Transverse colon (tissue), 4 donors: Measurements from ENCODE around the gene KRTAP3-3.

Experiments
- CTCF ChIP-seq, 5 experiments: fragments of 200-600 bp in 3 of 5; fragments of 450-650 bp in 2 of 5; sonication (generic) in 3 of 5; IDR thresholded peaks; 1 replicate in 2 of 5; 2 replicates in 3 of 5; pipeline ENCODE4 v1.5.1; 2016 to 2017; ENCODE audit warnings: antibody characterized with exemption in 5 of 5, inconsistent platforms in 3 of 5, mild to moderate bottlenecking in 2 of 5, moderate library complexity in 1 of 5
- EP300 ChIP-seq: sonication (generic); formaldehyde crosslinking; IDR thresholded peaks from one replicate; pipeline ENCODE4 v1.6.1; 2017; ENCODE audit warnings: antibody characterized with exemption, low read depth
- POLR2A ChIP-seq: fragments of 450-650 bp; IDR thresholded peaks from one replicate; pipeline ENCODE4 v1.6.1; 2016; ENCODE audit warnings: antibody characterized with exemption, mild to moderate bottlenecking, moderate library complexity
- POLR2AphosphoS5 ChIP-seq, 3 donors: sonication (generic); formaldehyde crosslinking; IDR thresholded peaks; one replicate each; pipeline ENCODE4 v1.6.1; 2016; ENCODE audit warnings: antibody characterized with exemption in 3 of 3

GRCh38 chr17:40997361-40997760, 3.4 kb upstream of the KRTAP3-3 start:
- no peak for TF ChIP-seq POLR2AphosphoS5 (IDR thresholded peaks at IDR 0.05)
- TF ChIP-seq CTCF (IDR thresholded peaks at IDR 0.05) = no peak
- no peak for TF ChIP-seq POLR2A
- TF ChIP-seq EP300 = no peak
